T-helper 9 cell (primary cell): ENCODE results near the gene COL5A1.
"Not testable (repeated sequence)": the region's sequence is repeated elsewhere in the genome, so short reads cannot be mapped to it uniquely, and the experiment has no call there.

Source experiments
- DNase-seq: peaks from one replicate; pipeline ENCODE4 v3.0.0-alpha.2; 2020

COL5A1 gene

DNA sequence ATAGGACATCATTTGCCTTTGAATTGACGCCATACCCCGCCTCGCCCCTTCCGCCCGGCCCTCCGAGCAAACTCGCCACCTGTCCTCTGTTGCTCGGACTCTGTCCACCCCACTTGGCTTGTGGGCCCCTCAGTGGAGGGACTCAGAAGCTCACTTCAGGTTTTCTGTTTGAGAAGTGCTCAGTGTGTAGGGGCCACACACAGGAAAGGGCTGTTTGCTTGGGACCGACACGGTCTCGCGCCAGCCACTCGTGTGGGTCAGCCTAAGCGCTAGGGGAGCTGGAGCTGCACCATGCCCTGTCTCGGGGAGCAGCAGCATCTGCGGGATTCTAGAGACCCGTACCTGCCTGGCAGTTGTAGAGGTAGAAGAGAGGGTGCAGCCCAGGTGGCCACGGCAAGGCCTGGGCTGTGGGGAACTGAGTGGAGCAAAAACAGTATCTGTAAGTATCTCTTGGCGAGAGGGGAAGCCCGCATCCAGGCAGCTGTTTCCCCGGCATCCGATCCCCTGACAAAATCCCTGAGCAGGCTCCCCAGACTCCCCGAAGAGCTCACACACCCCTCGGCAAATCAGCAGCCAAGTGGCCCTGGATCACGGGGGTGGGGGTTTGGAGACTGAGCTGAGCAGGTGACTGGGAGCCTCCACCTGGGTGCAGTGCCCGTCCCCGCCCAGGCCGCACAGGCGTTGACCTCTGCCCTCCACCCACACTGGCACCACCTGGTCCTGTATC, 52.2 kb downstream of the COL5A1 start:
- no peak for DNase-seq

DNA sequence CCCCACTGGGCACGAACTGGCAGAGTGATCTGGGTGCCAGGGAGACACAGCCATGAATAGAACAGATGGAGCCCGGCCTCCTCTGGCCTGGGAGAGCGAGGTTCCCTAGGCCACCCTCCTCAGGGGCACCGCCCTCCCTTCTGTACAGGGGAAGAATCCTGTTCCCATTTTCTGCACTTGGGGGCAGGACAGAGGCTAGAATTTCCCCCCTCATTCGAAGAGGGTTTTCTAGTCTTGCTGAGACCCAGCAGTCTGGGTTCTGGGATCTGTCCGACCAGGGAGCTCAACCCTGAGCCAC, 52.7 kb downstream of the COL5A1 start:
- DNase-seq, result no peak

DNA sequence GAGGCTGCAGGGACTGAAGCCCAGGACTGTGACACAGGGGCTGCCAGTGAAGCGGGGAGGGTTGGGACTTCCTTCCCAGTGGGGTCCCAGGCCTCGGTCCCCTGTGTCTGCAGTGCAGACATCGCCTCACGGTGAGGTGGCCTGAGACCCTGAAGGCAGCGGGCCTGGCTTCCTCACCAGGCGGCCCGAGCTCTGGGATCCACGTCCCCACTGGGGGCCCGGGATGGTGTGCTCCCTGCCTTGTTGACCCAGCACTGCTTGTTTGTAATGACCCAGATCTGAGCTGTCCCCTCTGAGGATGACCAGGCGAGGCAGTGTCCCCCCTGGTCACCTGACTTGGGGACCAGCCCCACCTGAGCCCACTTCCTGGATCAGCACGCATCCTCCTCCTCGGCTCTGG, 53.1 kb downstream of the COL5A1 start:
- DNase-seq, result no peak

DNA sequence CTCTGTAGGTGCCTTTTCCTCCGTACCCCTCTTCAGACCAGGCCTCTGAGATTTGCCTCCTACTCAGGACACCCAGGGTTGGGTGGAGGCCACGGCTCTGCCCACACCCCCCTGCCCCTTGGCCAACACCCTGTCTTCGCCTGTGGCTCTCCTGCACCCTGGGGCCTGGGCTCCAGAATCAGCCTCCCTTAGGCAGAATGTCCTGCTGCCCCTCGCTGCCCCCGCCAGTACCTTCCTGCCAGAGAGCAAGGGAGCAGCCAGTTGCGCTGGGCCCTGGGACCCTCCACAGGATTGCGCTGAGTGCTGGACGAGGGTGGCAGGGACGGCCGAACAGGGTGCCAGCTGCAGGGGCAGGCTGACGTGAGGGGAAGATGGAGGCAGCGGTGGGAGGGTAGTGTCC, 53.5 kb downstream of the COL5A1 start:
- no peak for DNase-seq

DNA sequence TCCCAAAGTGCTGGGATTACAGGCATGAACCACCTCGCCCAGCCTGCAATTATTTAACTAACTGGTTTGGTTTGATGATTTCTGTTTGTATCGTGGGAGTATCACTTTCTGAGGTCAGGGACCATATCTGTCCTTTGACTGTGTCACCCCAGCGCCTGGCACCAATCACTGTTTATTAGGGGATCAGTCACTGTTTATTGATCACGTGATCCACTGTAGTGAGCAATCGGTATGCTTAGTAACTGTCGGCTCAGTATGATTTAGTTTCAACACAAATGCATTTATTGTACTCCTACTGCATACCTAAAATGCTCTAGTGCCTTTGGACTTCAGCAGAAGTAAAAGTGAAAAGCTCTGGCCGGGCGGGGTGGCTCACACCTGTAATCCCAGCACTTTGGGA, 54.8 kb downstream of the COL5A1 start:
- DNase-seq, result no peak

DNA sequence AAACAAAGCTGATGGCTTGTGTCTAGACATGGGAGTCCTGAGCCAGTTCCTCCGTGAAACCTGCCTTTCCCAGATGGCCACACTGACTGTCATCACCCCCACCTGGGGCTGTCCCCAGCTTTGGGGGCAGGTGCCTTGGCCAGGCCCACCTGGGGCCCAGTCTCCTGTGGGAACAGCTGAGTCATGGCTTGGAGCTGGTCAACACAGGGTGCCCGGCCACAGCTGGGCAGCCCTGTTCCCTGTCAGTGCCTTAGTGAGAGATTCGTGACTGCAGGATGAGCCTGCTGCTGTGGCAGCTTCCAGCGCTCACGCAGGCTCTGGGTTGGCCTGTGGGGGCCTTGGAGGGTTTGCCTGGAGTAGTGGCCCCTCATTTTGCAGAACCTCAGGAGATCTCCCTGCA, 56.5 kb downstream of the COL5A1 start:
- DNase-seq, result no peak

DNA sequence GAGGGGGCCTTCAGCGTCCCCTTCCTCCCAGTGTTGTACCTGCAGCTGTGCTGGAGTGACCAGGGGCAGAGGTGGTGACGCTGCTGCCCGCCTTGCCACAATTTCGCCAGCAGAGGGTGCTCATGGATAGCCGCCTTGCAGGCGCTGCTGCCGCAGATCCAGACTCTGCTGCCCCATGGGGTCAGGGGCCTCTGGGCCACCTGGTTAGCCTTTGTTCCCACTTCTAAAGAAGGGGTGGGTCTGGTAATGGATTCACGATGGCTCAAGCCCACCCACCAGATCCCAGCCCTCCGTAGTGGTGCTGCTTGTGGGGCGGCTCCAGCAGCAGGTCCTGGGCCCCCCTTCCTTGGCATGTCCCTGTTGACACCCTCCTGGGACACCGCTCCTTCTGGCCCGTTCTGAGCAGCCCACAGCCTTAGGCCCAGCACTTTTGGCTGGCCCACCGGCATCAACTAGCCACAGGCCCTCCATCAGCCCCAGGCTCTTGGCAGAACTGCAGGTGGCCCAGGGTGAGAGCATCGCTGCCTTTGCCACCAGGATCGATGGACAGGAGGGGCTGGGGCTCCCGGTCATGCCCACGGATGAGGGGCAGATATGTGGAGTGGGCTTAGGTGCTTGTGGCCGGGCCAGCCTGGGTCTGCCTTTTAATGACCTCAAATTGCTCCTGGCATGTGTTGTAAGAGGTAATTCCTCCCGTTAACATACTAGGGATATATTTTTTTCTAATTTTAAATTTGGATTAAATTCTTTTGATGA, 57.2 kb downstream of the COL5A1 start:
- DNase-seq, result no peak

DNA sequence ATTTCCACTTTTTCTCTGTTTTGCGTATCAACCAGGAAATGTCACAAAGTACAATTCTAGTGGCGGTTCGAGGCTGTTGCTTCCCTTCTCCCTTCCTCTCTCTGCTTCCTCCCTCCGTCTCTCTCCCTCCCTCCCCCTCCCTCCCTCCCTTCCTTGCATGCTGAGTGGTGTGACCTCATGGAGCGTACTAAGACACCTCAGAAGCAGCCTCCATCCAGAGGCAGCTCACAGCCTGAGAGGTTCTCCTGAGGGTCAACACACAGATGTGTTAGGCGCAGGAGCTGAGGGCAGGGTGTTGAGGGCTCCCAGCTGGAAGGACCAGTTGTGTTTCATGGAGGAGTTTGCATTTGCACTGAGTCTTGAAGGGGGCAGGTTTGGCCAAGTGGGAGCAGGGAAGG, 57.7 kb downstream of the COL5A1 start:
- DNase-seq, result no peak

DNA sequence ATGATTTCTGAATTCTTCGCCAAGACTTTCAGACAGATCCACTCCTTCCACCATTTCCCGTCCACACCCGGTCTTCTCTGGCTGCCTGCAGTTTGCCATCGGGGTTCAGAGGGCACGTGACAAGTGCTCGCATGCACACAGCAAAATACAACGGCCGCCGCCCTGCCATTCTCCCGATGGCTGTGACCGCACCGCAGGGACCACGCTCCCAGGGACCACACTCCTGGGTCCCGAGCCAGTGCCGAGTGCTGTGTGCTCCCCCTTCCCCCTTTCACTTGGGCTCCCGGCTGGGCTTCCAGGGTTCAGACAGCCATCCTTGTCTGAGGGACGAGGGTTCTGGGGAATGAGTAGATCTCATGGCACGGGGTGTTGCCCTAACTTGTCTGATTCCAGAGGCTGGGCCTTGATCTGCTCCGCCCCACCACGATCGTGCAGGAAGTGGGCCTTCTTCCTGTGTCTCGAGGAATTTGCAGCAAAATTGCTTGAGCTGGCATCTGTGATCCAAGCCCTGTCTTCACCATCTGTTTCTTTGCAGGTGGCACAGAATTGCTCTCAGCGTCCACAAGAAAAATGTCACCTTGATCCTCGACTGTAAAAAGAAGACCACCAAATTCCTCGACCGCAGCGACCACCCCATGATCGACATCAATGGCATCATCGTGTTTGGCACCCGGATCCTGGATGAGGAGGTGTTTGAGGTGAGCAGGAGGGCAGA, 59.2 kb downstream of the COL5A1 start:
- no peak for DNase-seq

DNA sequence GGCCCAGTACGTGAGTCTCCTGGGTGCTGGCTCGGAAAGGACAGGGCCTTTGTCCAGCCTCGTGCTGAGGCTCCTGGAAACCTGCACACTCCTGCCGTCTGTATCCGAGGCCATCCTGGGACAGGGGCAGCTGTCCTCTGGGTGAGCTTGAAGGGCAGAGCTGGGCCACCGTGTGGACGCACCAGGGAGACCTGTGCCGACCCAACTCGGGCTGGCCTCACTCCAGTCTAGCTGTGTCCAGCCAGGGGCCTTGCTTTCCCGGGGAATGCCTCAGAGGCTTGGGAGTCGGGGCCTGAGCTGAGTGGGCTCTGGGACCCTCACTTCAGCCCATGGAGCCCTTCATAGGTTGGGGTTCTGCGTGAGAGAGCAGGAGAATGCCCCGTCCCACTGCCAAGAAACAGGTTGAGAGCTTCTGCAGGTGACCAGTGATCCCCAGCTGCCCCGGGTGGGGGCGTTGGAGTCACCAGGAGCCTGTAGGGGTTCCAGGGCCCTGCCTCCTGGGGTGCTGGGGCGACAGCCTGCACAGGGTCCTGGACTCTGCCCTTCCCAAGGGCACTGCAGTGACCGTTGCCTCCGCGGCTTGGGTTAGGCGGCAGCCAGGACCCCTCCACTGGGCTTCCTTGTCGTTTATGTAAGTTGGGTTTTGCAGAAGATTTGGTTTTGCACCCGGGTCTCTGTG, 60.1 kb downstream of the COL5A1 start:
- DNase-seq, result no peak

DNA sequence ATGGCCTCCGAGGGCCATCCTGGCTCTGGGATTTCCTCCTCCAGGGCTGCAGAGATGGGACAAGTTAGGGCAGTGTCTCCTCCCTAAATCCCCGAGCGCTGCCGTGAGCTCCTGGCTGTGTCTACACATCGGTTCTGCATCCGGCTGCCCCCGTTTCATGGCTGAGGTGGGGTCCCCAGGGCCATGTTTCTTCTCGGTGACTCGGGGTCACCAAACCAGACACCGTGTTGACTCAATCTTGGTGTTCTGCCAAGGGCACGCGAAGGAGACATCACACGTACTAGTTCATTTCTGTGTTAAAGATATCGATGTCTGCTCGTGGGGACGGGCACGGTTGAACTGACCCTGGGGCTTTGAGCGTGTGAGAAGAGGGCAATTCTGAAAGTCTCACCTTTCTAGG, 60.7 kb downstream of the COL5A1 start:
- no peak for DNase-seq

DNA sequence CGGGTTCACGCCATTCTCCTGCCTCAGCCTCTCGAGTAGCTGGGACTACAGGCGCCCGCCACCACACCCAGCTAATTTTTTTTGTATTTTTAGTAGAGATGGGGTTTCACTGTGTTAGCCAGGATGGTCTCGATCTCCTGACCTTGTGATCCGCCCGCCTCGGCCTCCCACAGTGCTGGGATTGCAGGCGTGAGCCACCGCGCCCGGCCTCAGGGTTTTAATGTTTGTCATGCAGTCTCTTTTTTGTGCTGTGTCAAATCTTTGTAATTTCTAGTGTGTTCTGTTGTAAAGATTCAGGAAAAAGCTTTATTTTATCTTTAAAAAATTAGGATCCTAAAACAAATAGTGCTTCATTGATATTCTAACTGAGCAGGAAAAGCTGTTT, 62.1 kb downstream of the COL5A1 start:
- DNase-seq, result not testable (repeated sequence)

DNA sequence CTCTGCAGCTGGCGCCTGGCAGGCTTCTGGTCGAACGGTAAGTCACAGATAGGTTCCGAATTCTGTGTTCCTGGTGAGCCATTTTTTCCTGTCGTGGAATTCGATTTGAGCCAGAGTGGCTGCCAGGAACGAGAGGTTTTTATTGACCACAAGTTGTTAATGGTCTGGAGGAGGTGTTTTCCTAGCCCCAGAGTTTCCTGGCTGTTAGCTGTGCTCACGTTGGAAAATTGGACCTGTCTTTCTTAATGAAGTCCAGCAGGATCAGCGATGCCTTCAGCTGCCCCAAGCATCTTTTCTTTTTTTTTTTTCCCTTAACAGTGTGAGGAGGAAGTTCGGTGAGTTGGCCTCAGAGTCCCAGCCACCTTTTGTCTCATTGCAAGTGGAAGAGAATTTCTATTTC, 62.9 kb downstream of the COL5A1 start:
- no peak for DNase-seq

DNA sequence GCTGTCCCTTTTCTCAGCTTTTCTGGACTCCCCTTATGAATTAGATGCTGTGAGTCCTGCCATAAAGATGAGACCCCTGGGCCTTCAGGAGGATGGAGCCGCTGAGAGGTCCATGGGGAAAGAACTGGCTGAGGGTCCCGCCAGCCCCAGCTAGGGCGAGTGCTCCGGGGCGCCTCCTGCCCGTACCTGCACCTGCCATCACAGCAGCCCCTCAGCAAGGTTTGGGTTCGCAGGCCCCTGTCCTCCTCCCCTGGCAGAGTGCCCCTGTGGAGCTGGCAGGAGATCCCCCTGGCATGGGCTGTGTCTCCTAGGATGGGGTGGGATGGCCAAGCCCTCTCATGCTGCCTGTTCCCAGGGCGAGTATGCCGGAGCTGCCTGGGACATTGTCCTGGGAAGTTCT, 64.2 kb downstream of the COL5A1 start:
- DNase-seq, result no peak

DNA sequence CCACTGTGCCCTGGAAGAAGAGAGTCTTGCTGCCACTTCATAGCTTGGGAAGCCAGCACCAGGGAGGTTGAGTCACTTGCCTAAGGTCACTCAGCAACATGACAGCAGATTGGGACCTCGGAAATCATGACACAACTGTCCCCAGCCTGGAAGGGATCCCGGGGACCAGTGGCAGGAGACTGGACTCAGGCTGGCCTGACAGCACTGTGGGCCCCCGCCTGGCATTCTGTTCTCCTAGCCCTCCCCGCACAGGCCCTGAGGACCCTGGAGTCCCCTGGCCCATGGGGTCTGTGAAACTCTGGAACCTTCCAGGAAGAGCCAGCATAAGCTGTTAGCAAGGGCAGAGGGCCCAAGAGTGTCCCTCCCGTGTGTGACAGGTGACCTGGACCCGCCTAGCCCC, 64.9 kb downstream of the COL5A1 start:
- DNase-seq, result no peak

DNA sequence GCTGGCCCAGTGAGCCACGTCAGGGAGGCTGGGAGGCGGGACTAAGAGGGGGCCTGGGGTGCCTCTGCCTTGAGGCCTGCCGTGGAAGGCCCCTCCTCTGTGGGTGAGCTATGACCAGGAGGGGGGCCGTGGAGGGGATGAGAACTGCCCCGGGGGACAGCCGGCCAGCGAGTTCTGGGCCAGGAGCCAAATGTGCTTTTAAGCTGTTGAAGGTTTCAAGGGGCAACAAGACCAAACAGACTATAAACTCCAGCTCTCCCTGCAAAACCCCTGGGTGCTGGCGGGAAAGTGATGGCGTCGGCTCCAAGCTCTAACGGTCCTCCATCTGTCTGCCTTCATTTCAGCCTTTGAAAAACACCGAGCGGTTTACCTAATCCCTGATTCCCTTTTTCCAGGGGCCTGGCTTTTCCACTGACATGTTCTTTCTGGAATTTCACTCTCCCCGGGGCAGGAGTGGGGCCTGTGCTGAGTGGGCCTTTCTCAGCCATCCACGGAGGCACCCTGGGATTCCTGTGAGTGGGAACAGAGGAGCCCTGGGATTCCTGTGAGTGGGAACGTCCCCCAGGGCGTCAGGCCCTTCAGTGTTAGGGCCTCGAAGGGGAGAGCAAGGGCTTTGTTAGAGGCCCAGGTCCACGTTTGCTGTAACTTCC, 65.6 kb downstream of the COL5A1 start:
- DNase-seq, result no peak

DNA sequence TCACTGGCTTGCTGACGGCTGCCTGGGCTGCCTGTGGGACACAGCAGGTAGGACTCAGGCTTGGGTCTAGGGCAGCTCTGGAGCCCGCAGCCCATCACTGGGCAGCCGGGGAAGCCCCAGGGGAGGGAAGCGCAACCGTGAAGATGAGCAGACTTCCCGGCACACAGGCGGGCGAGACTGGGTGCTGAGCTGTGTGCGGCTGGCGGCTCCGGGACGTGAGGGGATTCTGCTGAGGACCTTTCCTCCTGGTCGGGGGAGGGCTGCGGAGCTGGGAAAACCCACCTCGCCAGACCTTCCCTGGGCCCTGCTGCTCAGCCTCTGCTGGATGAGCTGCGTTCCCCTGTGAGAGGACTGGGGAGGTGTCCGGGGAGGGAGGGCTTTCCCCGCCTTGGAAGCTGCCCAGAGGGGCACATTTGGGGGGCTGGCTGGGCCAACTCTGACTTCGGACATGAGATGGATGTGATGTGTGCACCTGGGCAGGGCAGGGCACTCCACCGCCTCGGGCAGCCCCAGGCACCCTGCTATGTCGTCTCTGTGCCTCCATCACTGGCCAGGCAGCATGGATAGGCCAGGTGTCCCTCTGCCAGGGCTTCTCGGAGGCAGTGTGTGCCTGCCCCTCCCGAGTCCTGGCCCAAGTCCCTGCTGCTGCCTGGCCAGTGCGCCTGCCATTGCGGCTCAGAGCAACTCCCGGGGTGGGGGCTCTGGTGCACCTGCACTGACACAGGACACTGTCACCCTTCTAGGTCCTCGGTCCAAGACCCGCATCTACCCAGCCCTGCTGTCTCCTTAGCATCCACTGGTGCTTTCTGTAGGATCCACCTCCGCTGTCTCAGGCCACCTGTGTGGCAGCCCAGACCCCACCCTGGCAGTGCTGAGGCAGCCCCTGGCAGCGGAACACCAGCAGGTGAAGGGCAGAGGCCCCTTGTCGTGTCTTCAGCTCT, 66.4 kb downstream of the COL5A1 start:
- DNase-seq, result no peak

DNA sequence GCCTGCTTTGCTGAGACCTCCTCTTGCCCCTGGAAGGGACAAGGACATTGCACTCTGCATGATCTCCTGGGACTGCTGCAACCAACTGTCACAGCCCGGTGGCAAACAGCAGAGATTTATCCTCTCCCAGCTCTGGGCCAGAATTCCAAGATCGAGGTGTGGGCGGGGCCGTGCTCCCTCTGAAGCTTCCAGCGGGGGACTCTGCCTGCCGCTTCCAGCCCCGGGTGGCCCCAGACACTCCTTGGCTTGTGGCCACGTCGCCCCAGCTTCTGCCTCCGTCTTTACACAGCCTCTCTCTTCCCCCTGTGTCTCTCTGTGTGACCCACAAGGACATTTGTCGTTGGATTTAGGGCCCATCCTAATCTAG, 67.1 kb downstream of the COL5A1 start:
- no peak for DNase-seq

DNA sequence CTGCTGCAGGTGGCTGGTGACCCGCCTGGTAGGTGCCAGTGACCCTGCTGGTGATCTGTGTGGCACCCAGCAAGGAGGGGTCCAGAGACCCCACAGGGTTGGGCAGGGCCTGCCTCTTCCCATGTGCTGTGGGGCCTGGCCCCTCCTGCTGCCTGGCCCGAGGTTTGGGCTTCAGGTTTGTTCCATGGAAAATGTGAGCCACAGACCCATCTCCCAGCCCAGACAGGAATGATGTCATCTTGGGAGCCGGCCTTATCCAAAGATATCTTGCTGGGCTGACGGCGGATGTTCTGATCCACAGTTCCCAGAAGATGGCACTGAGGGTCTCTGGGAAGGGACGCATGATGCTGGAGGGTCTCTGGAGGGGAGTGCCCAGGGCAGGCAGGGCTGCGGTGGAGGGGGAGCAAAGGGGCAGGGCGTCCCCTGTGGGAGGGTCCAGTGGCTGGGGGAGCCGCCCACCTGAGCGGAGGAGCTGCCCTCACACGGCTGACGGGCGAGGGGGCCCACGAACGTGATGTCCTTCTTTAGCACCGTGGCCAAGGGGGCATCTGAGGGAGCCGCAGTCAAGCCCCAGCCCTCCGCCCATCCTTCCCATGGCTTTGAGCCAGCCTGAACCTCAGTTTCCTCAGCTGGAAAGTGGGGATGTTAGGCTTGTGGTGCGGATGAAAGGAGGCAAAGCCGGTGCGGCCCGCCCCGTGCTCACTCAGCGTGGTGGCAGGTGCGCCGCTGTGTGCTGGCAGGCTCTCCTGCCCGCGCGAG, 68.1 kb downstream of the COL5A1 start:
- no peak for DNase-seq

DNA sequence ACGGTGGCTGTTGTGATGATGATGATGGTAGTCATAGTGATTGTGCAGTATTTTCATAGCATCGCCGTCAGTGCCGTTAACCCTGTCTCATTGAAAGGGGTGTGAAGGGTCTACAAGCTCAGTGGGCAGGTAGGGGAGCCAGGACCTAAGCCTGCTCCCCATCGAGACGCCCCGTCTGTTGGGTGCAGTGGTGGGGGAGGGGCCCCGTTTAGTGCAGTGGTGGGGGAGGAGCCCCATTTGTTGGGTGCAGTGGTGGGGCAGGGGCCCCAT, 68.6 kb downstream of the COL5A1 start:
- DNase-seq, result no peak

DNA sequence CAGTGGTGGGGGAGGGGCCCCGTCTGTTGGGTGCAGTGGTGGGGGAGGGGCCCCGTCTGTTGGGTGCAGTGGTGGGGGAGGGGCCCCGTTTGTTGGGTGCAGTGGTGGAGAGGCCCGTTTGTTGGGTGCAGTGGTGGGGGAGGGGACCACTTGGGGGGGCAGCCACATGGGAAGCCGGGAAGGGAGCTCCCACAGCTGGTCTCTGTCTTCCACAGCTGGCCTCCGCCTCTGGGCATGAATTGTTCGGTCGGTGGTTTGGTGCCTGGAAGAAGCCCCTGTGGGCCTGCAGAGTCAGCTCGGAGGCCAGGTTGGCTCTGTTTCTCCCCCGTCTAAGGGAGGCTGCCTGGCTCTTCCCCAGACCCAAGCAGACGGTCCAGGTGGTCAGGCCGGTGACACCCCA, 69.3 kb downstream of the COL5A1 start:
- no peak for DNase-seq

DNA sequence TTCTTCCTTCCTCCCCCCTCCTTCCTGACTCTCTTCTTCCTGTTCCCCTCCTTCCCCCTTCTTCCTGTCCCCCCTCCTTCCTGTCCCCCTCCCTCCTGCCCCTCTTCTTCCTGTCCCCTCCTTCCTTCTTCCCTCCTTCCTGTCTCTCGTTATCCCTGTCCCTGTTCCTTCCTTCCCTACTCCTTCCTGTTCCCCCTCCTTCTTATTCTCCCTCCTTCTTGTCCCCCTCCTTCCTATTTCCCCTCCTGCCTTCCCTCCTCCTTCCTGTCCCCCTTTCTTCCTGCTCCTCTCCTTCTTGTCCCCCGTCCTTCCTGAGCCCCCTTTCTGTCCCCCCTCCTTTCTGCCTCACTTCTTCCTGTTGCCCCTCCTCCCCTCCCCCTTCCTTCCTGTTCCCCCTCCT, 70.6 kb downstream of the COL5A1 start:
- DNase-seq, result no peak
